ENCODE results near the gene RNF31.

- TF ChIP-seq CTCF (IDR thresholded peaks at IDR 0.05) = no peak
- TF ChIP-seq POLR2A (IDR thresholded peaks at IDR 0.05) = no peak
- no peak for TF ChIP-seq POLR2AphosphoS5 (IDR thresholded peaks at IDR 0.05)
- no peak for TF ChIP-seq EP300 (IDR thresholded peaks at IDR 0.05)
These were observed 1.4 kb upstream of the RNF31 start for GRCh38 chr14:24145690-24146452.

Measured in gastroesophageal sphincter (tissue), 3 donors.